Activated T-cell treated with anti-CD3 and anti-CD28 coated beads, Interleukin-2, amount 50 U/mL, for 24 hours (primary cell): ENCODE results near the gene RHBDL1.
"Not testable (repeated sequence)": the region's sequence is repeated elsewhere in the genome, so short reads cannot be mapped to it uniquely, and the experiment has no call there.

ENCODE experiments used
- DNase-seq: peaks from one replicate; pipeline ENCODE4 v3.0.0-alpha.2; 2020
- H3K27ac Mint-ChIP-seq: 2 replicates; pipeline ENCODE4 v1.8.0; 2020; ENCODE audit warnings: mild to moderate bottlenecking, mixed read lengths
- H3K27me3 Mint-ChIP-seq: 2 replicates; pipeline ENCODE4 v1.8.0; 2020; ENCODE audit warnings: mixed read lengths
- H3K36me3 Mint-ChIP-seq: 2 replicates; pipeline ENCODE4 v1.8.0; 2020; ENCODE audit warnings: low read depth, mixed read lengths
- H3K4me1 Mint-ChIP-seq: 2 replicates; pipeline ENCODE4 v1.8.0; 2020; ENCODE audit warnings: low read depth, mixed read lengths
- H3K4me3 Mint-ChIP-seq: 2 replicates; pipeline ENCODE4 v1.8.0; 2020; ENCODE audit warnings: mild to moderate bottlenecking, moderate library complexity, mixed read lengths
- H3K9me3 Mint-ChIP-seq: 2 replicates; pipeline ENCODE4 v1.8.0; 2020; ENCODE audit warnings: mixed read lengths

RHBDL1 gene

DNA sequence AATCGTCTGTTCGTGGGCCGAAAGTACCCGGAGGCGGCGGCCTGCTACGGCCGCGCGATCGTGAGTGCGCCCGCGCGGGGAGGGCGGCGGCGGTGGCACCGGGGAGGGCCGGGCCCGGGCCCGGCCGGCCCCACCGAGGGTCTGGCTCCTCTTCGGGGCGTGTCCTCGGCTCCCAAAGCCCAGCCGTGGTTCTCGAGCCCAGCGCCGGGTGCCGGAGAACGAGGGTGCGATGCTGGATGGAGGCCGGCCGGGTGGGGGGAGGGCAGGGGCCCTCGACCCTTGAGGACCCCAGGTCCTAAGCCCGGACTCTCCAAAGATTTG lies 5.1 kb downstream of the RHBDL1 start:
- Mint-ChIP-seq H3K36me3 (peaks cover 39% of the 10 kb centered on the region), H3K27me3 (peaks cover 5% of the 10 kb centered on the region), H3K4me1 (peaks cover 43% of the 10 kb centered on the region), H3K9me3 (no peaks in the 10 kb centered on the region), H3K27ac (peak overlapping the region; percentile 88), H3K4me3 (peak overlapping the region; percentile 84)
- no peak for DNase-seq

DNA sequence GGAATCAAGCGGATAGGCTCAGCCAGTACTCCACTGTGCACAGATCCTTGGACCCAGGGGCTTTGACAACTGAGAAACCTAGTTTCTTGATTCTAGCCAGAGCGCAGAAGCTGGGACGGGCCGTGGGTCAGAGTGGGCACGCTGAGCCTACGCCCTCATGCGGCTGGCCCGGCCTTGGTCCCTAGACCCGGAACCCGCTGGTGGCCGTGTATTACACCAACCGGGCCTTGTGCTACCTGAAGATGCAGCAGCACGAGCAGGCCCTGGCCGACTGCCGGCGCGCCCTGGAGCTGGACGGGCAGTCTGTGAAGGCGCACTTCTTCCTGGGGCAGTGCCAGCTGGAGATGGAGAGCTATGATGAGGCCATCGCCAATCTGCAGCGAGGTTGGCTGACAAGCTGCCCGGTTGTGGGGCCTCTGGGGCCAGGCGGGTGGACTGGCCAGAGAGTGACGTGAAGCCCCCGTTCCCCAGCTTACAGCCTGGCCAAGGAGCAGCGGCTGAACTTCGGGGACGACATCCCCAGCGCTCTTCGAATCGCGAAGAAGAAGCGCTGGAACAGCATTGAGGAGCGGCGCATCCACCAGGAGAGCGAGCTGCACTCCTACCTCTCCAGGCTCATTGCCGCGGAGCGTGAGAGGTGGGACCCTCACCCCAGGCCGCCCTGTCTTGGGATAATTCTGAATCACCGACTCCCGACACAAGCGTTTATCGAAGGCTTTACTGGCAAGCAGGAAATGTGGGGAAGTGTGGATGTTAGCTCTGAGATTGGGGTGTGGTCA lies 5.7 kb downstream of the RHBDL1 start:
- Mint-ChIP-seq H3K27me3 (peaks cover 5% of the 10 kb centered on the region), H3K4me3 (peak overlapping the region; percentile 84), H3K9me3 (no peaks in the 10 kb centered on the region), H3K4me1 (peaks cover 49% of the 10 kb centered on the region), H3K27ac (peak overlapping the region; percentile 88), H3K36me3 (peaks cover 45% of the 10 kb centered on the region)
- peak; percentile 54 for DNase-seq

DNA sequence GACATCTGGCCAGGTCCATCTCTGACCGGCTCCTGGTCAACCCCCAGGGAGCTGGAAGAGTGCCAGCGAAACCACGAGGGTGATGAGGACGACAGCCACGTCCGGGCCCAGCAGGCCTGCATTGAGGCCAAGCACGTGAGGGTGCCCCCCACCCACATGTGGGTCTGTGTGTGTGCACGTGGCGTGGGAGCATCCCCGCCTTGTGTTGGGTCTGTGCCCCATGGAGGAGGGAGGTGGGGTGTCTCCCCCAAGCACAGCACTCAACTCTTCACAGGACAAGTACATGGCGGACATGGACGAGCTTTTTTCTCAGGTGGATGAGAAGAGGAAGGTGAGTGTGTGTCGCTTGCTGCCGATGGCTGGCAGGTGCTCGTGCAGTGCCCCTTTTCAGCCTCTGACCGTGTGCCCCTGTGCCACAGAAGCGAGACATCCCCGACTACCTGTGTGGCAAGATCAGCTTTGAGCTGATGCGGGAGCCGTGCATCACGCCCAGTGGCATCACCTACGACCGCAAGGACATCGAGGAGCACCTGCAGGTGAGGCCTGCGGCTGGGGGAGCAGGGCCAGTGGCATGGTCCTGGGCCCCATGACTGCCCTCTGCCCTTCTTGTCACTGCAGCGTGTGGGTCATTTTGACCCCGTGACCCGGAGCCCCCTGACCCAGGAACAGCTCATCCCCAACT lies 6.4 kb downstream of the RHBDL1 start:
- H3K27ac Mint-ChIP-seq = peak overlapping the region; percentile 88
- no peaks in the 10 kb centered on the region for H3K9me3 Mint-ChIP-seq
- H3K4me3 Mint-ChIP-seq = peak overlapping the region; percentile 84
- H3K36me3 Mint-ChIP-seq = peaks cover 51% of the 10 kb centered on the region
- DNase-seq = no peak
- H3K27me3 Mint-ChIP-seq = peaks cover 2% of the 10 kb centered on the region
- peaks cover 50% of the 10 kb centered on the region for H3K4me1 Mint-ChIP-seq

GRCh38 chr16:682493-683395 lies 7.3 kb downstream of the RHBDL1 start:
- Mint-ChIP-seq H3K27me3 (no peaks in the 10 kb centered on the region), H3K4me3 (peak overlapping the region; percentile 84), H3K36me3 (peaks cover 58% of the 10 kb centered on the region), H3K27ac (peak overlapping the region; percentile 88), H3K9me3 (no peaks in the 10 kb centered on the region), H3K4me1 (peaks cover 53% of the 10 kb centered on the region)
- no peak for DNase-seq

- Mint-ChIP-seq H3K9me3 (no peaks in the 10 kb centered on the region), H3K36me3 (peaks cover 61% of the 10 kb centered on the region), H3K4me3 (peak overlapping the region; percentile 84), H3K27ac (peak overlapping the region; percentile 88), H3K4me1 (peaks cover 55% of the 10 kb centered on the region), H3K27me3 (no peaks in the 10 kb centered on the region)
- peak; percentile 57 for DNase-seq
These were observed 8.1 kb downstream of the RHBDL1 start for GRCh38 chr16:683396-684070.

GRCh38 chr16:684071-684794 lies 8.8 kb downstream of the RHBDL1 start, which contains the start of gene JMJD8:
JMJD8 (minus strand) TSS chr16:684334; CDS start chr16:684319, 15 bp downstream.
- peak; percentile 99 for DNase-seq
- H3K27me3 Mint-ChIP-seq = no peaks in the 10 kb centered on the region
- peak within 1 kb of the TSS; percentile 88 for H3K27ac Mint-ChIP-seq
- H3K4me1 Mint-ChIP-seq = peaks cover 58% of the 10 kb centered on the region
- H3K9me3 Mint-ChIP-seq = no peaks in the 10 kb centered on the region
- H3K4me3 Mint-ChIP-seq = peak within 1 kb of the TSS; percentile 84
- peaks cover 65% of the 10 kb centered on the region for H3K36me3 Mint-ChIP-seq

GRCh38 chr16:684961-685696 lies 9.7 kb downstream of the RHBDL1 start:
- no peak for DNase-seq
- H3K4me1 Mint-ChIP-seq = peaks cover 58% of the 10 kb centered on the region
- peak overlapping the region; percentile 20 for H3K4me3 Mint-ChIP-seq
- H3K27me3 Mint-ChIP-seq = no peaks in the 10 kb centered on the region
- no peak overlapping the region for H3K27ac Mint-ChIP-seq
- H3K36me3 Mint-ChIP-seq = peaks cover 73% of the 10 kb centered on the region
- H3K9me3 Mint-ChIP-seq = no peaks in the 10 kb centered on the region

DNA sequence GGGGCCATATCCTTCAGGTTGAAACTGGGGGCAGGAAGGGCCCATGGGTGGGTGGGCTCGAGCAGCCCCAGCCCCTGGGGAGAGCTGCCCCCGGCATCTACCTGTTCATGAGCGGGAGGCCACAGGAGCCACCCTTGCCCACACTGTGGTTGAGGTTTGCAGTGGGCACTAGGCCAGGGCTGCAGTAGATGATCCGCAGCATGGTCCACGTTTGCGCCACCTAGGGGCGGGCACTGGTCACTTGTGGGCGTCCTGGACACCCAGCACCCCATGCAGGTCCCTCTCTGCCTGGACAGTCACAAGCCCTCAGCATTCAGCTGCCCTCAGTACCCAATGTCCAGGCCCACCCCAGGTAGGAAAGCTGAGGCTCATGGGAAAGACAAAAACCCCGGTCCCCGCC lies 10.5 kb downstream of the RHBDL1 start:
- no peak for DNase-seq

DNA sequence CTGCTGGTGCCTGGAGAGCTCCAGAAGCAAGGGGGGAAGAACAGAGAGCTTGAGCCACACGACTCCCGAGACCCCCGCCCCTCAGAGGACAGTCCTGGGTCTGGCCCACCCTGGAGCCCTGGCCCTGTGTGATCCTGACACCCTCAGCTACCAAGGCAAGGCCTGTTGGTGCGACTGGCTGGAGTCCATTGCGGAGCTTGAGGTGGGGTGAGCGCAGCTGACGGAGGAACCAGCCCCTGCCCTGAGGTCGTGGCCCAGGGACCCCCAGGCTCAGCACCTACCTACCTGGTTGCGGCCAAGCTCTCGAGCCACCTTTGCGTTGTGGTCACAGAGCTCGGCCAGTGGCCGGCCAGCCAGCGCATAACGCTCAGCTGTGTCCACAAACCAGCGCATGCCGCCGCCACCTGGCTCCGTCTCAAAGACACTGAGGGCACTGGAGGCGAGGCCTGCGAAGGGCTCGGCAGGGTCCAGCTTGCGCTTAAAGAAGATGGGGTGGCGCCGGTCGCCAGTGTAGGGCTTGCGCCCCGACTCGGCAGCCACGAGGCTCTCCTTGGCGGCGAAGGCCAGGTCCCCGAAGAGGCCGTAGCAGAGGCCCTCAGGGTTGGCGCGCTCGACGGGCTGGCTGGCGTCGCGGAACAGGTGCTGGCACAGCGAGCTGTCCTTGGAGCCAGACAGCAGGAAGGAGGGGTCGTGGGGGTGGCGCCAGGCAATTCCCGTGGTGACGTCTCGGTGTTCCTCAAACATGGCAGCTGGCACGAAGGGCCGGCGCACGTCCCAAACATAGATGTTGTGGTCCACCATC lies 11.2 kb downstream of the RHBDL1 start:
- Mint-ChIP-seq H3K4me3 (no peak overlapping the region), H3K36me3 (peaks cover 66% of the 10 kb centered on the region), H3K27ac (no peak overlapping the region)

More for the DNA sequence above, 10.5 kb downstream of the RHBDL1 start:
- H3K4me3 Mint-ChIP-seq = peak overlapping the region; percentile 43
- H3K27ac Mint-ChIP-seq = peak overlapping the region; percentile 8
- no peaks in the 10 kb centered on the region for H3K9me3 Mint-ChIP-seq
- no peaks in the 10 kb centered on the region for H3K27me3 Mint-ChIP-seq
- peaks cover 73% of the 10 kb centered on the region for H3K36me3 Mint-ChIP-seq
- H3K4me1 Mint-ChIP-seq = peaks cover 61% of the 10 kb centered on the region

DNA sequence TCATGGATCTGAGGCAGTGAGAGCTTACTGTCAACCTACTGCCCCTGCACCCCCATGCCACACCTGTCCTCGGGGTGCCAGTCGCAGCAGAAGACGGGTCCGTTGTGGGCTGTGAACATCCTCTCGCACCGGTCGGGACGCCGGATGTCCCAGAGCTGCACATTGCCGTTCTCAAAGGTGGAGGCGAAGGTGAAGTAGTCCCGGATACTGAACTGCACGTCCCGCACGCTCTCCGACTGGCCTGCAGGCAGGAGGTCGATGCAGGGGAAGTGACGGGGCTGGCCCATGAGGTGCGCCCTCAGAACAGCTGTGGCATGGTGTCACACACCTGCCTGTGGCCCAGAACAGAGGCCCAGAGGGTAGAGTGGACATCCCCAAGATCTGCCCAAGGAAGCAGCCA lies 12.0 kb downstream of the RHBDL1 start:
- no peaks in the 10 kb centered on the region for H3K27me3 Mint-ChIP-seq

More for the DNA sequence above, 11.2 kb downstream of the RHBDL1 start:
- H3K27me3 Mint-ChIP-seq = no peaks in the 10 kb centered on the region
- no peaks in the 10 kb centered on the region for H3K9me3 Mint-ChIP-seq
- no peak for DNase-seq
- H3K4me1 Mint-ChIP-seq = peaks cover 58% of the 10 kb centered on the region

DNA sequence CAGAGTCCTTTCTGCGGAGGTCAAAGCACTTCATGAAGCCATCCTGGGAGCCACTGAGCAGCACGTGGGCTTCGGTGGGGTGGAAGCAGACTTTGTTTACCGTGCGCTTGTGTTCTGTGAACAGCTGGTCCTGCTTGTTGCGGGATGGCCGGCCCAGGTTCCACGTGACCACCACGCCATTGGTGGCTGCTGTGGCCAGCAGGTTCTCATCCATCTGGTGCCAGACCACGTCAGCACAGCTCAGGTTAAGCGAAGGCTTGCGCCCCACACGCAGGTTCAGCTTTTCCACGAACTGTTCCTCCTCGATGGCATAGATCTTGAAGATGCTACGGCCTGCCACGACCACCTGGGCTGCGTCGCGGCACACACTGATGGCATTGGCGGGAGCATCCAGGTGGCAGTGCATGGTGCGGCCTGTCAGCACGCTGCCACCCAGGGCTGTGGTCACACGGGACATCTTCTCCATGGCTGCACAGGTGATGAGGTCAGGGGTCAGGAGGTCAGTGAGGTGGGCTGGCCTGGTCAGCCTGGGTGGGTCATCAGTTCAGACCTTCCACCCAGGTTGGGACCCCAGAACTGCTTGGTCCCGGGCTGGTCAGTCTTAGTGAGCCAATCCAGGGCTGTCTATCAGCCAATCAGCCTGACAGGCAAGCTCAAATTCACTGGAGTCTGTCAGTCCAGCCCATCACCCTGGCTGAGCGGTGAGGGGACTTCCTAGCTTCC lies 13.9 kb downstream of the RHBDL1 start:
- Mint-ChIP-seq H3K27me3 (no peaks in the 10 kb centered on the region), H3K9me3 (no peaks in the 10 kb centered on the region), H3K4me3 (peak overlapping the region; percentile 92), H3K36me3 (peaks cover 45% of the 10 kb centered on the region), H3K27ac (peak overlapping the region; percentile 90), H3K4me1 (peaks cover 40% of the 10 kb centered on the region)
- no peak for DNase-seq

More for the DNA sequence above, 12.0 kb downstream of the RHBDL1 start:
- Mint-ChIP-seq H3K36me3 (peaks cover 57% of the 10 kb centered on the region), H3K9me3 (no peaks in the 10 kb centered on the region), H3K4me3 (no peak overlapping the region), H3K4me1 (peaks cover 50% of the 10 kb centered on the region), H3K27ac (no peak overlapping the region)
- no peak for DNase-seq

DNA sequence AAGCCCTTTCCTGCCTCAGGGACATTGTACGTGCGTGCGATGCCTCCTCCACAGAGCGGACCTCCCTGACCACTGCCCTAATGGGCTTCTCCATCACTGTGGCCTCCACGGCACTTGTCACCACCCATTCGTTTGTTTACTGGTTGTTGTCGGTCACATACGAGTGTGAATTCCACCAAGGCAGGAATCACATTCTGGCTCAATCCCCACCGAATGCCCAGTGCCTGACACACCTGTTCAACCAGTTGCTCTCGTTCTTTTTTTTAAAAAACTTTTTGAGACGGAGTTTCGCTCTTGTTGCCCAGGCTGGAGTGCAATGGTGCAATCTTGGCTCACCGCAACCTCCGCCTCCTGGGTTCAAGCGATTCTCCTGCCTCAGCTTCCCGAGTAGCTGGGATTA lies 15.8 kb downstream of the RHBDL1 start:
- Mint-ChIP-seq H3K4me1 (peaks cover 34% of the 10 kb centered on the region), H3K27ac (peak overlapping the region; percentile 22), H3K36me3 (peaks cover 29% of the 10 kb centered on the region)
- DNase-seq, H3K4me3 Mint-ChIP-seq, H3K27me3 Mint-ChIP-seq, H3K9me3 Mint-ChIP-seq: not testable (repeated sequence)
